PC-3 (cell line): Measurements from ENCODE around the gene NECAP2. TPM values are rescaled to one million over a fixed set of nuclear protein-coding genes. Genes with fewer than 3 reads are reported as not detected.
"Not testable (repeated sequence)": the region's sequence is repeated elsewhere in the genome, so short reads cannot be mapped to it uniquely, and the experiment has no call there.

Experiments used
- ATAC-seq: fragments of 200-7000 bp; cut with Tn5 transposase; 2 replicates; pipeline ENCODE4 v1.9.1; 2020; ENCODE audit warnings: mild to moderate bottlenecking, moderate library complexity
- BruUV-seq: library from RNA; stranded (reverse); fragments of 400-500 nt; replicated peaks from 2 replicates; lab custom pipeline; 2021; lab: Mats Ljungman, UMichigan
- CTCF ChIA-PET: fragments of 300-600 bp; sonication (Branson Sonifier 250); formaldehyde crosslinking; loops from one replicate; lab custom pipeline; 2022; ENCODE audit warnings: antibody characterized with exemption; lab: Charles Lee
- POLR2A ChIA-PET: fragments of 300-600 bp; sonication (Branson Sonifier 250); formaldehyde crosslinking; loops from one replicate; lab custom pipeline; 2022; ENCODE audit warnings: antibody characterized with exemption; ENCODE audit not compliant: unreplicated experiment; lab: Charles Lee
- DNase-seq: peaks from one replicate; pipeline ENCODE4 v3.0.0-alpha.2; 2015
- H2AFZ ChIP-seq: fragments of 300-600 bp; sonication (generic); 2 replicates; pipeline ENCODE4 v1.6.0; 2016; ENCODE audit warnings: antibody characterized with exemption, low read length
- H3F3A ChIP-seq: fragments of 300-600 bp; sonication (generic); one replicate; pipeline ENCODE4 v1.6.0; 2017; ENCODE audit warnings: antibody characterized with exemption, low read length, control low read depth, mild to moderate bottlenecking; ENCODE audit not compliant: unreplicated experiment
- H3K27ac ChIP-seq: fragments of 300-600 bp; sonication (generic); 2 replicates; pipeline ENCODE4 v1.5.1; 2016; ENCODE audit warnings: mild to moderate bottlenecking, low read length
- H3K27me3 ChIP-seq: fragments of 300-600 bp; sonication (generic); 2 replicates; pipeline ENCODE4 v1.6.1; 2016; ENCODE audit warnings: low read length, mixed read lengths
- H3K36me3 ChIP-seq: fragments of 300-600 bp; sonication (generic); 2 replicates; pipeline ENCODE4 v1.6.1; 2016; ENCODE audit warnings: low read depth, mixed run types, low read length, mixed read lengths
- H3K4me1 ChIP-seq: fragments of 300-600 bp; sonication (generic); 2 replicates; pipeline ENCODE4 v1.5.1; 2016; ENCODE audit warnings: low read length; ENCODE audit not compliant: insufficient read depth
- H3K4me2 ChIP-seq: fragments of 300-600 bp; sonication (generic); 2 replicates; pipeline ENCODE4 v1.6.0; 2016; ENCODE audit warnings: low read length
- H3K4me3 ChIP-seq: fragments of 300-600 bp; sonication (generic); 2 replicates; pipeline ENCODE4 v1.5.1; 2016; ENCODE audit warnings: mild to moderate bottlenecking, low read length, mixed read lengths
- H3K79me2 ChIP-seq: fragments of 300-600 bp; sonication (generic); 2 replicates; pipeline ENCODE4 v1.6.1; 2017; ENCODE audit warnings: low read length, mixed read lengths
- H3K9ac ChIP-seq: fragments of 300-600 bp; sonication (generic); 2 replicates; pipeline ENCODE4 v1.6.0; 2016; ENCODE audit warnings: mild to moderate bottlenecking, low read length
- H3K9me2 ChIP-seq: fragments of 300-600 bp; sonication (generic); replicated peaks from 2 replicates; pipeline ENCODE4 v1.6.1; 2016; ENCODE audit warnings: mixed run types, low read length, mixed read lengths
- H3K9me3 ChIP-seq: fragments of 300-600 bp; sonication (generic); 2 replicates; pipeline ENCODE4 v1.6.1; 2016; ENCODE audit warnings: low read length, mixed read lengths
- H4K20me1 ChIP-seq: fragments of 300-600 bp; sonication (generic); 2 replicates; pipeline ENCODE4 v1.6.1; 2016; ENCODE audit warnings: low read length, mixed read lengths
- EZH2 ChIP-seq: fragments of 300-600 bp; sonication (generic); IDR thresholded peaks from one replicate; pipeline ENCODE4 v1.6.1; 2017; ENCODE audit warnings: antibody characterized with exemption, mild to moderate bottlenecking, low read length; ENCODE audit not compliant: unreplicated experiment
- EZH2phosphoT487 ChIP-seq: fragments of 300-600 bp; sonication (generic); IDR thresholded peaks from 2 replicates; pipeline ENCODE4 v1.6.1; 2018; ENCODE audit warnings: mild to moderate bottlenecking, antibody characterized with exemption, low read length, borderline replicate concordance
- intact Hi-C: fragments of 100-400 bp; cut with micrococcal nuclease; formaldehyde crosslinking; loops from 2 replicates; pipeline ENCODE4 v1.9.0; 2023
- total RNA-seq: library from RNA; depleted of rRNA; stranded (reverse); fragments of >200 nt; gene quantifications from 2 replicates; pipeline ENCODE4 v1.2.3, GENCODE V29; 2014
- TF ChIP-seq, protein P1 (sequence below): fragments of 300-600 bp; sonication (generic); conservative IDR thresholded peaks from 2 replicates; pipeline ENCODE4 v1.5.1; 2017; ENCODE audit warnings: antibody characterized with exemption, low read depth, mild to moderate bottlenecking, low read length

NECAP2 gene
- total RNA-seq, 1 experiment from 2014 or later: 65.0 TPM

DNA sequence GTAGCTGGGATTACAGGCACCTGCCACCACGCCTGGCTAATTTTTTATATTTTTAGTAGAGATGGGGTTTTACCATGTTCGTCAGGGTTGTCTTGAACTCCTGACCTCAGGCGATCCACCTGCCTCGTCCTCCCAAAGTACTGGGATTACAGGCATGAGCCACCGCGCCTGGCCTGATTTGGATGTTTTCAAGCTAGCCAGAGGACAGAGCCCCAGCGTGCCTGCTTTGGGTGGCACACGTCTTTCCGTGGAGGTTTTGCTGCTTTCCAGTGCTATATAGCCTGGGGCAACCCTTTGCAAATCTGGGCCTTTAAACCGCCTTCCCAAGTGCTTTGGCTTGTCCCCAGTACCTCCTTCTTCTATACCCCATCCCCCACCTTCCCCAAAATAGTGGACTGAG lies 15.6 kb downstream of the NECAP2 start:
- H3K4me2 ChIP-seq, H3K9ac ChIP-seq, H3K9me3 ChIP-seq, POLR2A ChIA-PET, H3F3A ChIP-seq, H3K4me1 ChIP-seq, H3K79me2 ChIP-seq, DNase-seq, BruUV-seq, intact Hi-C loops, ATAC-seq, H3K27me3 ChIP-seq, H3K27ac ChIP-seq, H4K20me1 ChIP-seq, CTCF ChIA-PET, H3K4me3 ChIP-seq, H3K9me2 ChIP-seq, H2AFZ ChIP-seq: not testable (repeated sequence)
- peaks cover 40% of the 10 kb centered on the region; the same call in 1 of the 2 replicates for H3K36me3 ChIP-seq

DNA sequence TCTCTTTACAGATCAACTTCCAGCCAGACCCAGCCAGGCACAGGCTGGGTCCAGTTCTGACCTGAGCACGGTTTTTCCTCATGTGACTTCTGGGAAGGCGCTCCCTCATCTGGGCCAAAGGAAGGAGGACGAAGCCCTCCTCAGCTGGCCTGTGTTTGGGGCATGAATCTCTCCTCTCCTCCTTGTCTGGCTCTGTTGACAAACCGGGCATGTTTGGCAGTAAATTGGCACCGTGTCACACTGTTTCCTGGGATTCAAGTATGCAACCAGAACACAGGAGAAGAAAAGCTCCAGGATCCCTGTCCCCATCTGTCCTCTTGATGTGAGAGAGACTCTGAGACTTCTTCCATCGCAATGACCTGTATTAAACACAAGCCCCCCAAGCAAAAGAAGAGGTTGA lies 18.3 kb downstream of the NECAP2 start:
- Histone ChIP-seq H3K36me3 (peaks cover 27% of the 10 kb centered on the region; the same call in 1 of the 2 replicates), H3K4me3 (no peak overlapping the region), H3F3A (no peaks in the 10 kb centered on the region), H3K9ac (no peak overlapping the region), H4K20me1 (no peaks in the 10 kb centered on the region), H3K9me2 (no peaks in the 10 kb centered on the region), H3K4me1 (no peaks in the 10 kb centered on the region), H3K27me3 (no peaks in the 10 kb centered on the region), H3K27ac (no peak overlapping the region), H3K9me3 (no peaks in the 10 kb centered on the region), H3K4me2 (no peak overlapping the region), H2AFZ (no peak overlapping the region), H3K79me2 (no peaks in the 10 kb centered on the region)
- ATAC-seq (no peak), DNase-seq (no peak)
- BruUV-seq: no TSS peak
- TF ChIP-seq EZH2 (no peak), EZH2phosphoT487 (no peak)
- TF ChIP-seq, protein P1, sequence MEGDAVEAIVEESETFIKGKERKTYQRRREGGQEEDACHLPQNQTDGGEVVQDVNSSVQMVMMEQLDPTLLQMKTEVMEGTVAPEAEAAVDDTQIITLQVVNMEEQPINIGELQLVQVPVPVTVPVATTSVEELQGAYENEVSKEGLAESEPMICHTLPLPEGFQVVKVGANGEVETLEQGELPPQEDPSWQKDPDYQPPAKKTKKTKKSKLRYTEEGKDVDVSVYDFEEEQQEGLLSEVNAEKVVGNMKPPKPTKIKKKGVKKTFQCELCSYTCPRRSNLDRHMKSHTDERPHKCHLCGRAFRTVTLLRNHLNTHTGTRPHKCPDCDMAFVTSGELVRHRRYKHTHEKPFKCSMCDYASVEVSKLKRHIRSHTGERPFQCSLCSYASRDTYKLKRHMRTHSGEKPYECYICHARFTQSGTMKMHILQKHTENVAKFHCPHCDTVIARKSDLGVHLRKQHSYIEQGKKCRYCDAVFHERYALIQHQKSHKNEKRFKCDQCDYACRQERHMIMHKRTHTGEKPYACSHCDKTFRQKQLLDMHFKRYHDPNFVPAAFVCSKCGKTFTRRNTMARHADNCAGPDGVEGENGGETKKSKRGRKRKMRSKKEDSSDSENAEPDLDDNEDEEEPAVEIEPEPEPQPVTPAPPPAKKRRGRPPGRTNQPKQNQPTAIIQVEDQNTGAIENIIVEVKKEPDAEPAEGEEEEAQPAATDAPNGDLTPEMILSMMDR: no peak
- intact Hi-C loops: no loop called here
- CTCF ChIA-PET: no interaction called here
- POLR2A ChIA-PET: no interaction called here

DNA sequence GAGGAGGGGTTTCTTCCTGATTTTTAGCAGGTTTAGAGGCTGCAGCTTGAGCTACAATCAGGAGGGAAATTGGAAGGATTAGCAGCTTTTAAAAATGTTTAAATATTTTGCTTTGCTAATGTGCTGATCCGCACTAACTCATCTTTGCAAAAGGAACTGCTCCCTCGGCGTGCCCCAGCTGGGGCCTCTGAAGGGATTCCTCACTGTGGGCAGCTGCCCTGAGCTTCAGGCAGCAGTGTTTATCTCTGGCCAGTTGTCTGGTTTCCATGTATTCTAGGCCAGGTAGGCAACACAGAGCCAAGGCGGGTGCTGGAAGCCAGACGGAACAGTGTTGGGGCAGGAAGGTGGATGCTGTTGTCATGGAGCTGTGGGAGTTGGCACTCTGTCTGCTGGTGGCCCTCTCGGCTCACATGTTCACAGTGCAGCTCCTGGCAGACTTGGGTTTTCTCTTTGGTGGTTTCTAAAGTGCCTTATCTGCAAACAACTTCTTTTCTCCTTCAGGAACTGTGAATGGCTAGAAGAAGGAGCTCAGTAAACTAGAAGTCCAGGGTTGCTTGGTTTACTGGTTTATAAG lies 18.9 kb downstream of the NECAP2 start:
- H3K4me3 ChIP-seq: no peak overlapping the region
- H2AFZ ChIP-seq: no peak overlapping the region
- H3K9ac ChIP-seq: no peak overlapping the region
- H3F3A ChIP-seq: no peaks in the 10 kb centered on the region
- no peak overlapping the region for H3K4me2 ChIP-seq
- no peaks in the 10 kb centered on the region for H3K79me2 ChIP-seq
- H3K9me3 ChIP-seq: no peaks in the 10 kb centered on the region
- H3K4me1 ChIP-seq: no peaks in the 10 kb centered on the region
- TF ChIP-seq, protein P1: no peak
- no peak for TF ChIP-seq EZH2
- TF ChIP-seq EZH2phosphoT487: no peak
- no peak overlapping the region for H3K27ac ChIP-seq
- ATAC-seq (no peak), DNase-seq (no peak)
- H3K9me2 ChIP-seq: no peaks in the 10 kb centered on the region
- no peaks in the 10 kb centered on the region for H3K27me3 ChIP-seq
- intact Hi-C loops: no loop called here
- CTCF ChIA-PET: no interaction called here
- TSS peak; percentile 19 for BruUV-seq
- POLR2A ChIA-PET: no interaction called here
- H4K20me1 ChIP-seq: no peaks in the 10 kb centered on the region
- peaks cover 27% of the 10 kb centered on the region; the same call in 1 of the 2 replicates for H3K36me3 ChIP-seq
